GM23338 (cell line): ENCODE measurements around the gene C4BPB. TPM values are rescaled to one million over a fixed set of nuclear protein-coding genes. Genes with fewer than 3 reads are reported as not detected.

ENCODE experiments used
- ATAC-seq: fragments of 200-7000 bp; cut with Tn5 transposase; 3 replicates; pipeline ENCODE4 v1.9.1; 2020
- DNase-seq: peaks from one replicate; pipeline ENCODE4 v3.0.0-alpha.2; 2015; ENCODE audit warnings: low spot score
- H2AFZ ChIP-seq: fragments of 200-600 bp; sonication (generic); 2 replicates; pipeline ENCODE4 v1.8.0; 2016; ENCODE audit warnings: antibody characterized with exemption, mild to moderate bottlenecking, moderate library complexity
- H3F3A ChIP-seq: fragments of 200-600 bp; sonication (generic); replicated peaks from 2 replicates; pipeline ENCODE4 v1.8.0; 2017; ENCODE audit warnings: antibody characterized with exemption, mixed run types, low read depth
- H3K27ac ChIP-seq: fragments of 200-600 bp; sonication (generic); 2 replicates; pipeline ENCODE4 v1.6.1; 2016; ENCODE audit warnings: low read depth
- H3K27me3 ChIP-seq: fragments of 200-600 bp; sonication (generic); 2 replicates; pipeline ENCODE4 v1.8.0; 2016; ENCODE audit warnings: mild to moderate bottlenecking, mixed run types, moderate library complexity; ENCODE audit not compliant: insufficient read depth
- H3K36me3 ChIP-seq: fragments of 200-600 bp; sonication (generic); 2 replicates; pipeline ENCODE4 v1.8.0; 2016; ENCODE audit warnings: mild to moderate bottlenecking; ENCODE audit not compliant: insufficient read depth
- H3K4me1 ChIP-seq: fragments of 200-600 bp; sonication (generic); 2 replicates; pipeline ENCODE4 v1.8.0; 2016; ENCODE audit warnings: mild to moderate bottlenecking, moderate library complexity; ENCODE audit not compliant: insufficient read depth
- H3K4me2 ChIP-seq: fragments of 200-600 bp; sonication (generic); 2 replicates; pipeline ENCODE4 v1.7.1; 2017; ENCODE audit warnings: mixed run types
- H3K4me3 ChIP-seq: fragments of 200-600 bp; sonication (generic); 2 replicates; pipeline ENCODE4 v1.6.1; 2016; ENCODE audit warnings: mixed run types
- H3K79me2 ChIP-seq: fragments of 200-600 bp; sonication (generic); replicated peaks from 2 replicates; pipeline ENCODE4 v1.8.0; 2017; ENCODE audit warnings: mild to moderate bottlenecking; ENCODE audit not compliant: insufficient read depth
- H3K9me2 ChIP-seq: fragments of 200-600 bp; sonication (generic); 2 replicates; pipeline ENCODE4 v1.8.0; 2017; ENCODE audit not compliant: insufficient read depth
- H4K20me1 ChIP-seq: fragments of 200-600 bp; sonication (generic); replicated peaks from 2 replicates; pipeline ENCODE4 v1.8.0; 2017; ENCODE audit warnings: mild to moderate bottlenecking; ENCODE audit not compliant: insufficient read depth
- H3K27ac Mint-ChIP-seq: 2 replicates; pipeline ENCODE4 v1.8.0; 2020; ENCODE audit warnings: inconsistent platforms, mild to moderate bottlenecking, moderate library complexity, mixed read lengths
- H3K27me3 Mint-ChIP-seq: 3 replicates; pipeline ENCODE4 v1.8.0; 2022; ENCODE audit warnings: low read depth, mild to moderate bottlenecking, moderate library complexity, mixed read lengths, inconsistent platforms; ENCODE audit not compliant: insufficient read depth, poor library complexity
- H3K36me3 Mint-ChIP-seq: 3 replicates; pipeline ENCODE4 v1.8.0; 2021; ENCODE audit warnings: low read depth, mild to moderate bottlenecking, inconsistent platforms, moderate library complexity, mixed read lengths
- H3K4me1 Mint-ChIP-seq: 3 replicates; pipeline ENCODE4 v1.8.0; 2020; ENCODE audit warnings: mild to moderate bottlenecking, inconsistent platforms, mixed read lengths
- H3K4me3 Mint-ChIP-seq: 3 replicates; pipeline ENCODE4 v1.8.0; 2021; ENCODE audit warnings: moderate library complexity, mild to moderate bottlenecking, inconsistent platforms, mixed read lengths
- H3K9me3 Mint-ChIP-seq: 3 replicates; pipeline ENCODE4 v1.8.0; 2020; ENCODE audit warnings: moderate library complexity, mild to moderate bottlenecking, inconsistent platforms, mixed read lengths
- EZH2phosphoT487 ChIP-seq: fragments of 200-600 bp; sonication (generic); IDR thresholded peaks from one replicate; pipeline ENCODE4 v1.8.1; 2018; ENCODE audit warnings: antibody characterized with exemption; ENCODE audit not compliant: unreplicated experiment
- JUNB ChIP-seq: IDR thresholded peaks from one replicate; pipeline ENCODE4 v1.6.1; 2016; ENCODE audit warnings: antibody characterized with exemption; ENCODE audit not compliant: unreplicated experiment
- ZNF331 ChIP-seq: fragments of 250-450 bp; sonication (Bioruptor Pico); IDR thresholded peaks from 2 replicates; pipeline ENCODE4 v1.5.0; 2020; ENCODE audit warnings: low read depth, mild to moderate bottlenecking, moderate library complexity
- polyA plus RNA-seq: library from polyadenylated mRNA; unstranded; fragments of >200 nt; fragmentation: Nextera tagmentation; extraction: Ambion mirVana; gene quantifications from 2 replicates; pipeline ENCODE4 v1.2.1, GENCODE V29; 2016
- total RNA-seq: library from RNA; depleted of rRNA; stranded (reverse); fragments of >200 nt; shearing (Covaris generic); gene quantifications from 2 replicates; pipeline ENCODE4 v1.2.3, GENCODE V29; 2014
- TF ChIP-seq, protein P1 (sequence below): fragments of 250-450 bp; sonication (Bioruptor Pico); IDR thresholded peaks from 2 replicates; pipeline ENCODE4 v1.5.0; 2020; ENCODE audit warnings: mild to moderate bottlenecking, moderate library complexity
- TF ChIP-seq, protein P2 (sequence below): IDR thresholded peaks from 2 replicates; pipeline ENCODE4 v1.6.1; 2016; ENCODE audit warnings: antibody characterized with exemption

C4BPB gene
- total and polyA plus RNA-seq, 2 experiments from 2014 or later, result not detected

GRCh38 chr1:207102659-207103058 is 14.0 kb downstream of the C4BPB start (continued):
- TF ChIP-seq, protein P1, sequence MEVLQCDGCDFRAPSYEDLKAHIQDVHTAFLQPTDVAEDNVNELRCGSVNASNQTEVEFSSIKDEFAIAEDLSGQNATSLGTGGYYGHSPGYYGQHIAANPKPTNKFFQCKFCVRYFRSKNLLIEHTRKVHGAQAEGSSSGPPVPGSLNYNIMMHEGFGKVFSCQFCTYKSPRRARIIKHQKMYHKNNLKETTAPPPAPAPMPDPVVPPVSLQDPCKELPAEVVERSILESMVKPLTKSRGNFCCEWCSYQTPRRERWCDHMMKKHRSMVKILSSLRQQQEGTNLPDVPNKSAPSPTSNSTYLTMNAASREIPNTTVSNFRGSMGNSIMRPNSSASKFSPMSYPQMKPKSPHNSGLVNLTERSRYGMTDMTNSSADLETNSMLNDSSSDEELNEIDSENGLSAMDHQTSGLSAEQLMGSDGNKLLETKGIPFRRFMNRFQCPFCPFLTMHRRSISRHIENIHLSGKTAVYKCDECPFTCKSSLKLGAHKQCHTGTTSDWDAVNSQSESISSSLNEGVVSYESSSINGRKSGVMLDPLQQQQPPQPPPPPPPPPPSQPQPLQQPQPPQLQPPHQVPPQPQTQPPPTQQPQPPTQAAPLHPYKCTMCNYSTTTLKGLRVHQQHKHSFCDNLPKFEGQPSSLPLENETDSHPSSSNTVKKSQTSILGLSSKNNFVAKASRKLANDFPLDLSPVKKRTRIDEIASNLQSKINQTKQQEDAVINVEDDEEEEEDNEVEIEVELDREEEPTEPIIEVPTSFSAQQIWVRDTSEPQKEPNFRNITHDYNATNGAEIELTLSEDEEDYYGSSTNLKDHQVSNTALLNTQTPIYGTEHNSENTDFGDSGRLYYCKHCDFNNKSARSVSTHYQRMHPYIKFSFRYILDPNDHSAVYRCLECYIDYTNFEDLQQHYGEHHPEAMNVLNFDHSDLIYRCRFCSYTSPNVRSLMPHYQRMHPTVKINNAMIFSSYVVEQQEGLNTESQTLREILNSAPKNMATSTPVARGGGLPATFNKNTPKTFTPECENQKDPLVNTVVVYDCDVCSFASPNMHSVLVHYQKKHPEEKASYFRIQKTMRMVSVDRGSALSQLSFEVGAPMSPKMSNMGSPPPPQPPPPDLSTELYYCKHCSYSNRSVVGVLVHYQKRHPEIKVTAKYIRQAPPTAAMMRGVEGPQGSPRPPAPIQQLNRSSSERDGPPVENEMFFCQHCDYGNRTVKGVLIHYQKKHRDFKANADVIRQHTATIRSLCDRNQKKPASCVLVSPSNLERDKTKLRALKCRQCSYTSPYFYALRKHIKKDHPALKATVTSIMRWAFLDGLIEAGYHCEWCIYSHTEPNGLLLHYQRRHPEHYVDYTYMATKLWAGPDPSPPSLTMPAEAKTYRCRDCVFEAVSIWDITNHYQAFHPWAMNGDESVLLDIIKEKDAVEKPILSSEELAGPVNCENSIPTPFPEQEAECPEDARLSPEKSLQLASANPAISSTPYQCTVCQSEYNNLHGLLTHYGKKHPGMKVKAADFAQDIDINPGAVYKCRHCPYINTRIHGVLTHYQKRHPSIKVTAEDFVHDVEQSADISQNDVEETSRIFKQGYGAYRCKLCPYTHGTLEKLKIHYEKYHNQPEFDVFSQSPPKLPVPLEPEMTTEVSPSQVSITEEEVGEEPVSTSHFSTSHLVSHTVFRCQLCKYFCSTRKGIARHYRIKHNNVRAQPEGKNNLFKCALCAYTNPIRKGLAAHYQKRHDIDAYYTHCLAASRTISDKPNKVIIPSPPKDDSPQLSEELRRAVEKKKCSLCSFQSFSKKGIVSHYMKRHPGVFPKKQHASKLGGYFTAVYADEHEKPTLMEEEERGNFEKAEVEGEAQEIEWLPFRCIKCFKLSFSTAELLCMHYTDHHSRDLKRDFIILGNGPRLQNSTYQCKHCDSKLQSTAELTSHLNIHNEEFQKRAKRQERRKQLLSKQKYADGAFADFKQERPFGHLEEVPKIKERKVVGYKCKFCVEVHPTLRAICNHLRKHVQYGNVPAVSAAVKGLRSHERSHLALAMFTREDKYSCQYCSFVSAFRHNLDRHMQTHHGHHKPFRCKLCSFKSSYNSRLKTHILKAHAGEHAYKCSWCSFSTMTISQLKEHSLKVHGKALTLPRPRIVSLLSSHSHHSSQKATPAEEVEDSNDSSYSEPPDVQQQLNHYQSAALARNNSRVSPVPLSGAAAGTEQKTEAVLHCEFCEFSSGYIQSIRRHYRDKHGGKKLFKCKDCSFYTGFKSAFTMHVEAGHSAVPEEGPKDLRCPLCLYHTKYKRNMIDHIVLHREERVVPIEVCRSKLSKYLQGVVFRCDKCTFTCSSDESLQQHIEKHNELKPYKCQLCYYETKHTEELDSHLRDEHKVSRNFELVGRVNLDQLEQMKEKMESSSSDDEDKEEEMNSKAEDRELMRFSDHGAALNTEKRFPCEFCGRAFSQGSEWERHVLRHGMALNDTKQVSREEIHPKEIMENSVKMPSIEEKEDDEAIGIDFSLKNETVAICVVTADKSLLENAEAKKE (CRISPR knock-in tag), result no peak

- Mint-ChIP-seq H3K4me3 (no peak within 1 kb of the TSS), H3K9me3 (peaks cover 12% of the 10 kb centered on the region), H3K27ac (no peak within 1 kb of the TSS), H3K4me1 (peaks cover 10% of the 10 kb centered on the region), H3K36me3 (peaks cover 3% of the 10 kb centered on the region; the same call in 2 of the 3 replicates), H3K27me3 (peaks cover 2% of the 10 kb centered on the region)
- Histone ChIP-seq H3K4me2 (no peak within 1 kb of the TSS), H3K9me2 (peaks cover 23% of the 10 kb centered on the region), H3K27me3 (no peaks in the 10 kb centered on the region), H3F3A (no peaks in the 10 kb centered on the region), H2AFZ (no peak within 1 kb of the TSS), H3K27ac (no peak within 1 kb of the TSS), H3K4me3 (no peak within 1 kb of the TSS), H4K20me1 (no peaks in the 10 kb centered on the region), H3K79me2 (no peaks in the 10 kb centered on the region), H3K4me1 (peaks cover 6% of the 10 kb centered on the region), H3K36me3 (no peaks in the 10 kb centered on the region)
- ATAC-seq, result no peak
- no peak for DNase-seq
- TF ChIP-seq EZH2phosphoT487 (no peak), ZNF331 (CRISPR knock-in tag) (no peak), JUNB (no peak)
- TF ChIP-seq, protein P1 (CRISPR knock-in tag), result no peak
- TF ChIP-seq, protein P2, sequence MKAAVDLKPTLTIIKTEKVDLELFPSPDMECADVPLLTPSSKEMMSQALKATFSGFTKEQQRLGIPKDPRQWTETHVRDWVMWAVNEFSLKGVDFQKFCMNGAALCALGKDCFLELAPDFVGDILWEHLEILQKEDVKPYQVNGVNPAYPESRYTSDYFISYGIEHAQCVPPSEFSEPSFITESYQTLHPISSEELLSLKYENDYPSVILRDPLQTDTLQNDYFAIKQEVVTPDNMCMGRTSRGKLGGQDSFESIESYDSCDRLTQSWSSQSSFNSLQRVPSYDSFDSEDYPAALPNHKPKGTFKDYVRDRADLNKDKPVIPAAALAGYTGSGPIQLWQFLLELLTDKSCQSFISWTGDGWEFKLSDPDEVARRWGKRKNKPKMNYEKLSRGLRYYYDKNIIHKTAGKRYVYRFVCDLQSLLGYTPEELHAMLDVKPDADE, result no peak
These were observed 15.3 kb downstream of the C4BPB start, which contains the start of gene C4BPA for GRCh38 chr1:207103892-207104373. C4BPA (plus strand) TSS chr1:207104233; CDS start chr1:207113026, 8,793 bp downstream.
